H1 (cell line): ENCODE data around the gene TANC1. TPM values are rescaled to one million over a fixed set of nuclear protein-coding genes. Genes with fewer than 3 reads are reported as not detected.

Experiments used
- CTCF ChIA-PET: fragments of 300-600 bp; sonication (Branson Sonifier 250); formaldehyde crosslinking; loops from one replicate; lab custom pipeline; 2021; ENCODE audit not compliant: partially characterized antibody; lab: Charles Lee
- POLR2A ChIA-PET: fragments of 300-600 bp; sonication (Branson Sonifier 250); formaldehyde crosslinking; loops from one replicate; lab custom pipeline; 2021; ENCODE audit warnings: inconsistent platforms; ENCODE audit not compliant: partially characterized antibody; lab: Charles Lee
- DNase-seq, 2 experiments: peaks; one replicate each; pipeline versions ENCODE4 v3.0.0 to v3.0.0-alpha.2; 2010 to 2022; ENCODE audit warnings: low spot score in 2 of 2, low read depth in 1 of 2, mixed read lengths in 1 of 2
- FAIRE-seq: peaks from 2 replicates; lab custom pipeline; 2011; peaks lifted over from hg19 to GRCh38; lab: Jason Lieb, UNC
- H2AFZ ChIP-seq: 2 replicates; pipeline ENCODE4 v1.8.1; 2012; ENCODE audit warnings: low read length, inconsistent platforms
- H2AK5ac ChIP-seq: 2 replicates; pipeline ENCODE4 v1.6.1; 2013; ENCODE audit warnings: low read depth, low read length
- H2BK120ac ChIP-seq: replicated peaks from 2 replicates; pipeline ENCODE3; 2013; ENCODE audit warnings: low read depth, low read length, inconsistent platforms
- H2BK12ac ChIP-seq: 2 replicates; pipeline ENCODE4 v1.6.1; 2013; ENCODE audit warnings: low read depth, low read length
- H2BK15ac ChIP-seq: 2 replicates; pipeline ENCODE4 v1.6.1; 2013; ENCODE audit warnings: low read length
- H2BK20ac ChIP-seq: 2 replicates; pipeline ENCODE4 v1.6.1; 2013; ENCODE audit warnings: low read length
- H2BK5ac ChIP-seq: 2 replicates; pipeline ENCODE4 v1.6.1; 2013; ENCODE audit warnings: low read depth, low read length
- H3K14ac ChIP-seq: 2 replicates; pipeline ENCODE4 v1.6.1; 2013; ENCODE audit warnings: inconsistent platforms; ENCODE audit not compliant: insufficient read length
- H3K18ac ChIP-seq: 2 replicates; pipeline ENCODE4 v1.6.1; 2013; ENCODE audit warnings: low read length; ENCODE audit errors: extremely low read depth
- H3K23ac ChIP-seq: 2 replicates; pipeline ENCODE4 v1.6.1; 2013; ENCODE audit warnings: inconsistent platforms; ENCODE audit not compliant: insufficient read length
- H3K23me2 ChIP-seq: 2 replicates; pipeline ENCODE4 v1.6.1; 2013; ENCODE audit warnings: low read depth, low read length
- H3K27ac ChIP-seq: 2 replicates; pipeline ENCODE4 v1.6.1; 2011; ENCODE audit warnings: low read depth, low read length, inconsistent platforms
- H3K27me3 ChIP-seq, 4 experiments: replicated peaks in 1 of 4; 1 replicate in 1 of 4; 2 replicates in 3 of 4; pipeline versions ENCODE4 v1.6.1 to v1.8.1; 2011 to 2013; ENCODE audit warnings: low read length in 3 of 4, mild to moderate bottlenecking in 3 of 4, inconsistent platforms in 2 of 4, mixed read lengths in 2 of 4, moderate library complexity in 1 of 4; ENCODE audit not compliant: control insufficient read depth in 3 of 4, insufficient read depth in 3 of 4; ENCODE audit errors: extremely low read depth in 1 of 4
- H3K36me3 ChIP-seq, 4 experiments: 2 replicates each; pipeline versions ENCODE4 v1.6.1 to v1.8.1; 2011 to 2013; ENCODE audit warnings: mild to moderate bottlenecking in 4 of 4, low read length in 3 of 4, moderate library complexity in 2 of 4, control low read depth in 1 of 4, inconsistent platforms in 1 of 4; ENCODE audit not compliant: insufficient read depth in 4 of 4, control insufficient read depth in 2 of 4
- H3K4ac ChIP-seq: replicated peaks from 2 replicates; pipeline ENCODE3; 2013; ENCODE audit warnings: low read length, low read depth, mixed read lengths, inconsistent platforms; ENCODE audit not compliant: insufficient read length
- H3K4me1 ChIP-seq, 4 experiments: replicated peaks in 1 of 4; 1 replicate in 1 of 4; 2 replicates in 3 of 4; pipeline versions ENCODE4 v1.6.1 to v1.8.1; 2011 to 2013; ENCODE audit warnings: low read length in 3 of 4, inconsistent platforms in 2 of 4, mixed read lengths in 1 of 4; ENCODE audit not compliant: insufficient read depth in 4 of 4, control insufficient read depth in 3 of 4
- H3K4me2 ChIP-seq, 2 experiments: 2 replicates each; pipeline versions ENCODE4 v1.6.1 to v1.8.1; 2011 to 2013; ENCODE audit warnings: low read depth in 2 of 2, low read length in 2 of 2, control low read depth in 1 of 2, inconsistent platforms in 1 of 2, mild to moderate bottlenecking in 1 of 2; ENCODE audit not compliant: insufficient read depth in 1 of 2
- H3K4me3 ChIP-seq, 4 experiments: fragments of 200-600, 300-600 bp in 1 of 4; sonication (generic), shearing (Covaris generic), sonication (Bioruptor Twin) in 1 of 4; 2 replicates each; pipeline versions ENCODE4 v1.5.1 to v1.8.1; 2011 to 2016; ENCODE audit warnings: low read length in 4 of 4, low read depth in 3 of 4, control low read depth in 2 of 4, inconsistent platforms in 2 of 4, mild to moderate bottlenecking in 2 of 4, mixed read lengths in 1 of 4, moderate library complexity in 1 of 4; ENCODE audit not compliant: insufficient read depth in 2 of 4; ENCODE audit errors: extremely low read depth in 1 of 4
- H3K56ac ChIP-seq: replicated peaks from 2 replicates; pipeline ENCODE3; 2013; ENCODE audit warnings: low read depth, mild to moderate bottlenecking, mixed read lengths, low read length, inconsistent platforms; ENCODE audit not compliant: insufficient read length
- H3K79me1 ChIP-seq: 2 replicates; pipeline ENCODE4 v1.6.1; 2013; ENCODE audit warnings: low read depth, low read length, control low read depth
- H3K79me2 ChIP-seq, 2 experiments: 2 replicates each; pipeline versions ENCODE4 v1.6.1 to v1.8.1; 2012 to 2013; ENCODE audit warnings: low read length in 2 of 2, mild to moderate bottlenecking in 2 of 2, inconsistent platforms in 1 of 2; ENCODE audit not compliant: insufficient read depth in 2 of 2, control insufficient read depth in 1 of 2
- H3K9ac ChIP-seq, 4 experiments: replicated peaks in 1 of 4; 1 replicate in 1 of 4; 2 replicates in 3 of 4; pipeline versions ENCODE4 v1.6.1 to v1.8.1; 2011 to 2013; ENCODE audit warnings: low read depth in 3 of 4, low read length in 3 of 4, control low read depth in 2 of 4, mild to moderate bottlenecking in 2 of 4, moderate library complexity in 2 of 4, inconsistent platforms in 1 of 4; ENCODE audit errors: extremely low read depth in 1 of 4
- H3K9me3 ChIP-seq, 2 experiments: 2 replicates each; pipeline versions ENCODE4 v1.6.1 to v1.8.1; 2012 to 2013; ENCODE audit warnings: mild to moderate bottlenecking in 2 of 2, moderate library complexity in 2 of 2, control low read depth in 1 of 2, inconsistent platforms in 1 of 2, low read depth in 1 of 2, low read length in 1 of 2, mixed read lengths in 1 of 2; ENCODE audit not compliant: insufficient read depth in 2 of 2
- H4K20me1 ChIP-seq, 2 experiments: replicated peaks in 1 of 2; 2 replicates each; pipeline versions ENCODE3 to v1.8.1; 2011 to 2013; ENCODE audit warnings: inconsistent platforms in 2 of 2, low read length in 2 of 2, mild to moderate bottlenecking in 1 of 2; ENCODE audit not compliant: insufficient read depth in 2 of 2, control insufficient read depth in 1 of 2
- H4K5ac ChIP-seq: 2 replicates; pipeline ENCODE4 v1.6.1; 2013; ENCODE audit warnings: low read length, low read depth, mixed read lengths, inconsistent platforms; ENCODE audit not compliant: insufficient read length
- H4K8ac ChIP-seq: 2 replicates; pipeline ENCODE4 v1.8.0; 2013; ENCODE audit warnings: mild to moderate bottlenecking, moderate library complexity, low read length, inconsistent platforms; ENCODE audit not compliant: insufficient read depth; ENCODE audit errors: extremely low read depth
- H4K91ac ChIP-seq: replicated peaks from 2 replicates; pipeline ENCODE3; 2013; ENCODE audit warnings: low read length, mixed read lengths, inconsistent platforms; ENCODE audit not compliant: insufficient read length
- WGBS, 2 experiments: shearing (Covaris generic) in 1 of 2; methylation state at CpG; one replicate each; pipeline versions ENCODE4 v1.1.6 to v1.1.7; 2013 to 2015; ENCODE audit warnings: low lambda C conversion rate in 2 of 2, mixed read lengths in 2 of 2, inconsistent platforms in 1 of 2, low coverage in 1 of 2, missing lambda C conversion rate in 1 of 2; ENCODE audit not compliant: insufficient replicate concordance in 2 of 2, insufficient coverage in 1 of 2, insufficient read length in 1 of 2; ENCODE audit errors: extremely low coverage in 1 of 2, missing lambda C conversion rate in 1 of 2; 5-methylcytosine and 5-hydroxymethylcytosine counted together
- polyA plus RNA-seq, 7 experiments: library from polyadenylated mRNA; depleted of rRNA in 3 of 7; stranded (reverse) in 5 of 7; unstranded in 2 of 7; fragments of >200 nt in 5 of 7; fragments of 200-250 nt in 2 of 7; gene quantifications; 1 replicate in 5 of 7; 2 replicates in 1 of 7; 4 replicates in 1 of 7; pipeline versions ENCODE4 v1.2.1 to v1.2.3, GENCODE V29; 2011 to 2013; ENCODE audit warnings: missing spikeins in 2 of 7, mixed read lengths in 2 of 7
- total RNA-seq: library from RNA; stranded (reverse); fragmentation: NEBNext Ultra II Directional; extraction: Animal tissue kit (Norgen Biotek cat#: 25700); gene quantifications from 2 replicates; pipeline ENCODE4 v1.2.1, GENCODE V29; 2021

Gene TANC1
- total and polyA plus RNA-seq, 2 of the 8 experiments (the other 6 are each of a cell fraction or from before 2014, with no cell fraction given), result 4.1 to 7.6 TPM

- Histone ChIP-seq H4K8ac (no peak overlapping the region), H3K27me3 (no peaks in the 10 kb centered on the region), H3K23me2 (no peaks in the 10 kb centered on the region), H3K4me1 (no peaks in the 10 kb centered on the region), H2AFZ (no peak overlapping the region), H3K4me3 (no peak overlapping the region), H2BK20ac (no peak overlapping the region), H3K14ac (no peak overlapping the region), H4K5ac (no peak overlapping the region), H3K9me3 (no peaks in the 10 kb centered on the region), H3K36me3 (no peaks in the 10 kb centered on the region), H2BK15ac (no peak overlapping the region), H3K9ac (no peak overlapping the region), H3K18ac (no peak overlapping the region), H2BK12ac (no peak overlapping the region), H3K4ac (no peak overlapping the region), H2BK120ac (no peak overlapping the region), H3K23ac (no peak overlapping the region), H3K27ac (no peak overlapping the region), H3K4me2 (no peak overlapping the region), H3K56ac (no peak overlapping the region), H2AK5ac (no peak overlapping the region), H2BK5ac (no peak overlapping the region), H4K20me1 (no peaks in the 10 kb centered on the region), H3K79me2 (no peaks in the 10 kb centered on the region), H4K91ac (no peak overlapping the region), H3K79me1 (no peaks in the 10 kb centered on the region)
- FAIRE-seq (no peak), DNase-seq (peak in 1 of 2 experiments; percentile 8)
- ChIA-PET POLR2A (no interaction called here), CTCF (no interaction called here)
- 89% methylated on average over 7 of the region's 8 CpGs; no CpG with 5 or more reads in 1 of the 2 experiments for WGBS, 2 experiments
Observed at GRCh38 chr2:159101755-159102489, 133.5 kb downstream of the TANC1 start.
